ENCODE data around the gene LYZL4. TPM values are rescaled to one million over a fixed set of nuclear protein-coding genes. Genes with fewer than 3 reads are reported as not detected.

Gene LYZL4
- total RNA-seq, 1 experiment from 2014 or later = not detected

- no TSS peak for BruUV-seq (replicated peaks)
- H3K9me3 ChIP-seq (ENCODE audit: control insufficient read depth in 1 of 2, insufficient read depth in 1 of 2, low read depth in 1 of 2, low read length in 2 of 2) = no peaks in the 10 kb centered on the region
- DNase-seq (ENCODE audit: low read depth, low spot score) (no peak), ATAC-seq (no peak)
- H3K79me2 ChIP-seq (ENCODE audit: insufficient read depth, low read length) = no peaks in the 10 kb centered on the region
- POLR2A ChIA-PET = no interaction called here
- H3K27ac ChIP-seq (ENCODE audit: low read depth, low read length) = no peak overlapping the region
- RAD21 ChIA-PET (ENCODE audit: low non-redundant PET in 1 of 2, low total read pairs in 2 of 2, uncharacterized antibody in 2 of 2, unreplicated experiment in 2 of 2) = no interaction called here
- H2AFZ ChIP-seq (ENCODE audit: low read depth, low read length, poor library complexity, severe bottlenecking) = no peak overlapping the region
- CTCF ChIA-PET = no interaction called here
- TF ChIP-seq EZH2 (IDR thresholded peaks at IDR 0.05) = no peak
- TF ChIP-seq, protein P1, sequence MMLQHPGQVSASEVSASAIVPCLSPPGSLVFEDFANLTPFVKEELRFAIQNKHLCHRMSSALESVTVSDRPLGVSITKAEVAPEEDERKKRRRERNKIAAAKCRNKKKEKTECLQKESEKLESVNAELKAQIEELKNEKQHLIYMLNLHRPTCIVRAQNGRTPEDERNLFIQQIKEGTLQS (IDR thresholded peaks at IDR 0.05) = no peak
- TF ChIP-seq, protein P2, sequence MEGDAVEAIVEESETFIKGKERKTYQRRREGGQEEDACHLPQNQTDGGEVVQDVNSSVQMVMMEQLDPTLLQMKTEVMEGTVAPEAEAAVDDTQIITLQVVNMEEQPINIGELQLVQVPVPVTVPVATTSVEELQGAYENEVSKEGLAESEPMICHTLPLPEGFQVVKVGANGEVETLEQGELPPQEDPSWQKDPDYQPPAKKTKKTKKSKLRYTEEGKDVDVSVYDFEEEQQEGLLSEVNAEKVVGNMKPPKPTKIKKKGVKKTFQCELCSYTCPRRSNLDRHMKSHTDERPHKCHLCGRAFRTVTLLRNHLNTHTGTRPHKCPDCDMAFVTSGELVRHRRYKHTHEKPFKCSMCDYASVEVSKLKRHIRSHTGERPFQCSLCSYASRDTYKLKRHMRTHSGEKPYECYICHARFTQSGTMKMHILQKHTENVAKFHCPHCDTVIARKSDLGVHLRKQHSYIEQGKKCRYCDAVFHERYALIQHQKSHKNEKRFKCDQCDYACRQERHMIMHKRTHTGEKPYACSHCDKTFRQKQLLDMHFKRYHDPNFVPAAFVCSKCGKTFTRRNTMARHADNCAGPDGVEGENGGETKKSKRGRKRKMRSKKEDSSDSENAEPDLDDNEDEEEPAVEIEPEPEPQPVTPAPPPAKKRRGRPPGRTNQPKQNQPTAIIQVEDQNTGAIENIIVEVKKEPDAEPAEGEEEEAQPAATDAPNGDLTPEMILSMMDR (IDR thresholded peaks at IDR 0.05 in 2 of 3, conservative IDR thresholded peaks at IDR 0.05 in 1 of 3; ENCODE audit: borderline replicate concordance in 1 of 3, insufficient read depth in 1 of 3, low read depth in 2 of 3, low read length in 2 of 3) = no peak
- TF ChIP-seq MAX (IDR thresholded peaks at IDR 0.05) = no peak
- no peak for TF ChIP-seq REST (IDR thresholded peaks at IDR 0.05; ENCODE audit: low read depth)
- no peak for TF ChIP-seq EZH2phosphoT487 (IDR thresholded peaks at IDR 0.05; ENCODE audit: borderline replicate concordance)
- no peak for TF ChIP-seq TCF7L2 (IDR thresholded peaks at IDR 0.05; ENCODE audit: borderline replicate concordance, extremely low read depth, insufficient read depth, insufficient read length)
- no peak for TF ChIP-seq POLR2AphosphoS5 (IDR thresholded peaks at IDR 0.05; ENCODE audit: low read depth, low read length)
- TF ChIP-seq JUND (IDR thresholded peaks at IDR 0.05) = no peak
- no peak for TF ChIP-seq ZNF274 (IDR thresholded peaks at IDR 0.05; ENCODE audit: low read depth, low read length)
- TF ChIP-seq ELF1 (IDR thresholded peaks at IDR 0.05; ENCODE audit: borderline replicate concordance, low read depth) = no peak
- TF ChIP-seq EGR1 (IDR thresholded peaks at IDR 0.05; ENCODE audit: low read depth) = no peak
- TF ChIP-seq RAD21 (IDR thresholded peaks at IDR 0.05; ENCODE audit: low read depth) = no peak
- H3K4me3 ChIP-seq (replicated peaks in 1 of 2; ENCODE audit: low read depth in 1 of 2, low read length in 2 of 2) = no peak overlapping the region
- no peak overlapping the region for H3K9ac ChIP-seq (ENCODE audit: low read length)
- no peaks in the 10 kb centered on the region for H3K27me3 ChIP-seq (ENCODE audit: insufficient read depth, low read length)
- H3K4me2 ChIP-seq (ENCODE audit: low read length) = no peak overlapping the region
- H3K4me1 ChIP-seq (ENCODE audit: control insufficient read depth in 1 of 2, insufficient read depth in 2 of 2, low read length in 2 of 2) = no peaks in the 10 kb centered on the region
- H4K20me1 ChIP-seq (ENCODE audit: insufficient read depth) = no peaks in the 10 kb centered on the region; the same call in 1 of the 2 replicates
- H3K36me3 ChIP-seq (ENCODE audit: control insufficient read depth in 1 of 2, insufficient read depth in 2 of 2, low read length in 2 of 2) = no peaks in the 10 kb centered on the region
- H3K9me2 ChIP-seq (ENCODE audit: insufficient read depth) = no peaks in the 10 kb centered on the region
- intact Hi-C loops (cut with micrococcal nuclease) = no loop called here
These were observed 7.9 kb downstream of the LYZL4 start for GRCh38 chr3:42402394-42403096.
